HG02588 (cell line): Measurements from ENCODE around the gene SIM2.

ENCODE experiments used
- ATAC-seq: cut with Tn5 transposase; IDR thresholded peaks from one replicate; pipeline ENCODE4 v1.9.1; 2021; ENCODE audit warnings: mild to moderate bottlenecking, moderate library complexity; ENCODE audit not compliant: unreplicated experiment

SIM2 gene

DNA sequence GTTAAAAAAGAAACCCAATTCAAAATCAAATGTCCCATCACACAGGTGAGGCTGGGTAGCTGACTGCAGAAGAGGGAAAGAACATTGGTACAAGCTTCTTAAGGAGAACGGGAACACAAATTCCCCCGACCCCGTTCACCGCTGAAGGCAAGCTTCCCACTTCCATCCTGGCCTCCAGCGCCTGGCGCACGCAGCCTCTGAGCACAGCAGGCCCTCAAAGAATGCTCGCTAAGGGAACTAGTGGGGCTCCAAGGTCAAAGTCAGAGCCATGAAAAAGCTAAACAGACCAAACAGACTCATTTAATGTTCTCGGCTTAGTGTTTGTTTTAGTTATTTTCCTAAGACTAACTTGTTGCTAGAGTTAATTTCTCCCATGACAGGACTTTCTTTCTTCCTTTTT lies 63.7 kb downstream of the SIM2 start:
- no peak for ATAC-seq

DNA sequence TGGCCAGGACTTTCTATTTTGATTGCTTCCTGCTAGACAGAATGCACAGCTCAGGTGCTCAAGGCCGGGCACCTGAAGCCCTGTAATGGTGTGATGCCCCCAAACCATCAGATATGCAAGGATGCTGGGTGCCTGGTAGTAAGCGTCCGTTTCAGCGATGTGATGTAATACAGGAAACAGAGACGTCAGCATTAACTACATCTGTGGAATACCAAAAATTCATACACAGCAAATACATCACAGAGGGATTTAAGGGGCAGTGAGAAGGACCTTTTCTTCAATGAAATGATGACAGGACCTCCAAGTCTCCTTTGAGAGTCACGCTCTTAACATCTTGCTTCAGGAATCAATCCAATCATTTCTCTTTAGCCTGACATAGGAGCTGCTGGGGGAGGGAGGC lies 64.4 kb downstream of the SIM2 start:
- ATAC-seq = no peak

GRCh38 chr21:36765229-36765628 lies 66.3 kb downstream of the SIM2 start:
- no peak for ATAC-seq

GRCh38 chr21:36766511-36766910 lies 67.6 kb downstream of the SIM2 start:
- ATAC-seq = no peak

- ATAC-seq = no peak
Measured at GRCh38 chr21:36767096-36767495, 68.2 kb downstream of the SIM2 start.

DNA sequence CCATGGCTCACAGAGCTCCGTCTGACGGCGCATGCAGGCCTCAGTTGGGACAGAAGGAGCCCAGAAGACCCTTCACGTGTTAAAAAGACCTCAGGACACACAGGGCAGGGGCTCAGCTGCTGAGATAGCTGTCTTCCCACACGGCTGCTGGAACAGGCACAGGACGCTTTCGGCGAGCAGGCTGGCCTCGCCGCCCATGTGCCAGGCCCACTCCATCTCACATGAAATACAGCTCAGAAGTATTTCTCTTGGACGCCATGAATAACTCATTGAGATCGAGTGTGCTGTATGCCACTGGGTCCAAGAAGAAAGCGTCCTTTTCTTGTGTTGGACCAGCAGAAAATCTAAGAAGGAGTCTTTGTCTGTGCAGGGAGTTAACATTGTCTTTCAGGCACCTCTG lies 69.6 kb downstream of the SIM2 start:
- no peak for ATAC-seq

DNA sequence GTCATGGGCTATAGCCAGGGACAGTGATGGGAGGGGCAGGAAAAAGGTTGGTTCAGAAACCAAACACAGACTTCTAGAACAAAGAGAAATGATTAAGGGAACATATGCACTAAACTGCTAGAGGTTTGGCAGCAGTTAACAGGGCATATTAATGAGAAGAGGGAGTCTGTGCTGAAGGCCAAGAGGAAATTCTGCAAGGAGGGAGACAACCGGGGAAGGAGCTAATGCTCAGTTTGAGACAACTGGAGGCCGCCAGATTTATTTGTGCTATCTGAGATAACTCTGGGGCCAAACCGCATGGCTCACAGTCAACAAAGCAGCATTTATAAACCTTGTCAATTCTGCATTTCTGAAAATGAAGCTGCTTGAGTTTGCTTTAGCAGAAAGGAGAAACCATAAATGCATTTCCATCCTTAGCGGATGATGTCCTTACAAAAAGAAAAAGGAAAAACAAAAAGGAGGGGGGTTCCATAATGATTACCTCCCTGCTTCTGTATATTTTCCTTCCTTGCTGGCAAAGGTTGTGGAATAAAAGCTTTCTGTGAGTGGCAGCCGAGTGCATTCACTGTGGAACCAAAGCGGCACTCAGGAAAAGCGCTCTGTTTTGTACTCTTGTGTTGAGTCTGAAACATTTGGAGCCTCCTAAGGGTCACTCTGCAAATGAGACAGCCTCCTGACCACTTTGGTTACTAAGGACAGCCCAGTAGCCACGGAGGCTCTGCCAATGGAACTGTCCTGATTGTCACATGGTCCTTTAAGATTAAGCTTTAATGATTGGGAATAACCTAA lies 70.3 kb downstream of the SIM2 start:
- ATAC-seq = no peak

DNA sequence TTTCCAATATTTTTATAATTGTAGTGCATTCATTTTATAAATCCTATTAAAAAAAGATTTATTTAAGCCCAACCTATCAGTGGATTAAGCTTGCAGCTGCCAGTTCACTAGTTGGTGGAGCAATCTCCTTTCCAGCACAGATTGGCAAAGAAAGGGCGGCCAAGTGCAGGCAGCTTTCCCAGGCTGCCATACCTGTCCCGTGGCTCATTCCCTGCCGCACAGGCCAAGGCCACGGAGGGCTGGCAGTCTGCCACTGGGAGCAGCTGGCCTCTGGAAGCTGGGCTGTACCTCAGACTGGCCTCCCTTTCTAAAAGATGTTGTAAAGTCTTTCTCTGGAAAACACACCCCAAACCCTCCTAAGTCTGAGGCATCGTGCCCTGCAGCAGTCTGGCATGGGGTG lies 74.2 kb downstream of the SIM2 start:
- ATAC-seq = no peak

DNA sequence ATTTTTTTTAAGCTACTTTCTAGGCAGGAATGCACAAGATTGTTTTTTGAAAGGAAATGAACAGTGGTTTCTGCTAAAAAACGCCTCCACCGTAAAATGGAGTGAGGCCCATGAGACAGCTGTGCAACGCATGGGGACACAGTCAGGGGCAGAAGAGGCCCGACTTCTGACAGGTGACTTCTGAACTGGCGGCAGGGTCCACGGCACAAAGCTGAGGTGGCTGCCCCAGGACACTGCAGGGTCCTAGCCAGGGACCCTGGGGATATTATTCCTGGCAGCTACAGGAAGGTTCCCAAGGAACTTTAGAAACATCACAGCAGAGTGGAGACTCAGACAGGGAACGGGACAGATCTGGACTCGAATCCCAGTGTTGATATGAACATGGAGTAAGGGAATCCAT lies 75.1 kb downstream of the SIM2 start:
- no peak for ATAC-seq

- no peak for ATAC-seq
Measured at GRCh38 chr21:36776981-36777617, 78.2 kb downstream of the SIM2 start.

DNA sequence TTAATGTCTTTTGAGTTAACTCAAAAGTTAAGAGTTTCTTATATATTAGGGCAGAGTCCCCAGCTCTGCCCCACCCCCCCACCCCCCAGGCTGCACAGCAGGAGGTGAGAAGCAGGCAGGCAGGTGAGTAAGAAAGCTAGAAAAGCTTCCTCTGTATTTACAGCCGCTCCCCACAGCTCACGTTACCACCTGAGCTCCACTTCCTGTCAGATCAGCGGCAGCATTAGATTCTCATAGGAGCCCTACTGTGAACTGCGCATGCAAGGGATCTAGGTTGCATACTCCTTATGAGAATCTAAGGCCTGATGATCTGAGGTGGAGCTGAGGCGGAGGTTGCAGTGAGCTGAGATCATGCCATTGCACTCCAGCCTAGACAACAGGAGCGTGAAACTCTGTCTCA lies 81.9 kb downstream of the SIM2 start:
- ATAC-seq = no peak

GRCh38 chr21:36783612-36784374 lies 84.9 kb downstream of the SIM2 start:
- ATAC-seq = no peak

GRCh38 chr21:36784947-36785346 lies 86.0 kb downstream of the SIM2 start:
- ATAC-seq = no peak

DNA sequence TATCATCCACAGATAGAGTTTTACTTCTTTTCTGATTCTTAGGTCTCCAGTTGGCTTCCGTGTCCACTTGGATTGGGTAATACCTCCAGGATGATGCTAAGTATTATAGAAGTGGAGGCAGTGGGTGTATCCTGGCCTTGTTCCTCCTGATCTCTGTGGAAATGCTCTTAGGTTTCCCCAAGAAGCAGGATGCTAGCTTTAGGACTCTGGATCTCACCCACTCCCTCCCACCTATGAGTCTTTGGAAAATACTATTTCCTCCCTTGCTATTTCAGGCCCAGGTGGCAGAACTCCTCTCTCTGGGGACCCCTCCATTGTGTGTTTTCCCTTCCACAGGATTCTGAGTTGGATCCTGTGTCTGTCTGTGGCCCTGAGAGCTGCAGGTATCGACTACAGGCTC lies 86.7 kb downstream of the SIM2 start:
- no peak for ATAC-seq

GRCh38 chr21:36786186-36786585 lies 87.3 kb downstream of the SIM2 start:
- no peak for ATAC-seq

DNA sequence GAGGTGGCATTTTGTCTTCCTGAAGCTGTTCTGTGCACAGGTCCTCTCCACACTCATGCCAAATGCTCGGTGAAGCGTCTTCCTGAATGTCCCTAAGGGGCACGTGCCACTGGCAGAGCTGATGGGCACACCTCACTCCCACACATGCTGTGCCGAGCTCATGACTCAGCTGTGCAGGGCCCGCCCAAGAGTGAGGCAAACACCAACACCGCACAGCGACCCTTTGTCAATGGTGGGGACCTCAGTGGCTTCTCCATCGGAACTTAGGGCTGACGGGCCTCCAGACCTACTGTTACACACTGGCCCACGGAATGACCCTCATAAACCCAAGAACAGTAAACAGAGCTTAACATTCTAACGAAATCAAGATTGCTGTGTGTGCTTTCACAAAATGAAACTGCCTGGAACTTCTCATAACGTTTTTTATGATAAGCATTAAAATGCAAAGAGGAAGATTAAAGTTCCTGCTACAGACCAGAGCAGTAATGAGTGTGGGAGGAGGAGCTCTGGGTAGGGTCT lies 89.3 kb downstream of the SIM2 start:
- ATAC-seq = no peak

- no peak for ATAC-seq
Measured at GRCh38 chr21:36790616-36791015, 91.7 kb downstream of the SIM2 start.

- ATAC-seq = no peak
Measured at GRCh38 chr21:36791180-36791579, 92.3 kb downstream of the SIM2 start.

- ATAC-seq = no peak
Measured at GRCh38 chr21:36791695-36792470, 93.0 kb downstream of the SIM2 start.

DNA sequence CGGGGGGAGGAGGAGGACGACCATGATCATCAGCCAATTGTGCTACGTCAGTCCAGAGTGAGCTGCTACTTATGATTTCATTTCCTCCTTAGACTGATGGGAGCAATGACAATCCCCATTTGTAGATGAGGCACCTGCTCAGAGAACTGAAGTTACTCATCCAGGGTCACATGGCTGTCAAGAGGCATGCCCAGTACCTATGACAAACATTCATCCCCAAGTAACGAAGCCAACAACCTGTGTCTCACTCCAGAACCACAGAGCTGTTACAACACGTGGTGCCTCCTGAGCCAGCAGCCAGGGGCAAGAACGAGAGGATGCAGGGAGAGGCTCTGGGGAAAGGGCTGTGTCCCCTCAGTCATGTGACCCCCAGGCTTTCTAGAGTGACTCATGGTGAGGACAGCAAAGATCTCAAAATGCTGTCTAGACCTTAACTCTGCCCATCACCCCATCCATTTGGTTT lies 93.6 kb downstream of the SIM2 start:
- no peak for ATAC-seq

DNA sequence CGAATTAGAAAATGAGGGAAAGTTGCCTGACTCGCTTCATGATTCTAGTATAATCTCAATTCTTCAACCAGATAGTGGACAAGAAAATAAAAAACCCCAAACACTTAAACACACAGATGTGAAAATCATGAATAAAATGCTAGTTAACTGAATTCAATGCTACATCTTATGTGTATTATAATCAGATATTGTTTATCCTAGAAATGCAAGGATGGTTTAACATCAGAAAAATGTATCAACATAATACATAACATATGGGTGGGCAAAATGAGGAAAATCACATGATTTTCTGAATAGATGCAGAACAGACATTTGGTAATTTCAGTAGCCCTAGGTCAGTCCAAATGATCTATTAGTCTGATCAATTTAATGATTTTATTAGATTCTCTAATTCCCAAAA lies 97.2 kb downstream of the SIM2 start:
- ATAC-seq = no peak
